AG09319 (cell line): ENCODE results near the gene C16orf86.

Experiments used
- DNase-seq: peaks from one replicate; pipeline ENCODE4 v3.0.0-alpha.2; 2010; ENCODE audit warnings: low read depth; ENCODE audit errors: extremely low read depth
- CTCF ChIP-seq: IDR thresholded peaks from 2 replicates; pipeline ENCODE4 v1.5.1; 2011; ENCODE audit warnings: low read depth, mild to moderate bottlenecking, inconsistent platforms, low read length, moderate library complexity

The C16orf86 gene

GRCh38 chr16:67650023-67650422, 16.6 kb upstream of the C16orf86 start:
- no peak for TF ChIP-seq CTCF
- DNase-seq: no peak

GRCh38 chr16:67651039-67651438, 15.6 kb upstream of the C16orf86 start:
- DNase-seq: no peak
- no peak for TF ChIP-seq CTCF

GRCh38 chr16:67651847-67652246, 14.8 kb upstream of the C16orf86 start:
- TF ChIP-seq CTCF: no peak
- no peak for DNase-seq

- no peak for TF ChIP-seq CTCF
- DNase-seq: no peak
These were observed 14.0 kb upstream of the C16orf86 start for GRCh38 chr16:67652578-67653127.

- DNase-seq: no peak
- peak; percentile 10 for TF ChIP-seq CTCF
These were observed 13.4 kb upstream of the C16orf86 start for GRCh38 chr16:67653128-67653788.

GRCh38 chr16:67653789-67654402, 12.7 kb upstream of the C16orf86 start:
- no peak for DNase-seq
- TF ChIP-seq CTCF: no peak

- TF ChIP-seq CTCF: no peak
- DNase-seq: no peak
These were observed 12.2 kb upstream of the C16orf86 start for GRCh38 chr16:67654403-67654911.
